Activated CD8-positive, alpha-beta memory T cell treated with anti-CD3 and anti-CD28 coated beads, Interleukin-2, amount 50 U/mL, for 48 hours (primary cell): Measurements from ENCODE around the gene TENM4.
"Not testable (repeated sequence)": the region's sequence is repeated elsewhere in the genome, so short reads cannot be mapped to it uniquely, and the experiment has no call there.

Experiments
- DNase-seq: peaks from one replicate; pipeline ENCODE4 v3.0.0-alpha.2; 2020

Gene TENM4

DNA sequence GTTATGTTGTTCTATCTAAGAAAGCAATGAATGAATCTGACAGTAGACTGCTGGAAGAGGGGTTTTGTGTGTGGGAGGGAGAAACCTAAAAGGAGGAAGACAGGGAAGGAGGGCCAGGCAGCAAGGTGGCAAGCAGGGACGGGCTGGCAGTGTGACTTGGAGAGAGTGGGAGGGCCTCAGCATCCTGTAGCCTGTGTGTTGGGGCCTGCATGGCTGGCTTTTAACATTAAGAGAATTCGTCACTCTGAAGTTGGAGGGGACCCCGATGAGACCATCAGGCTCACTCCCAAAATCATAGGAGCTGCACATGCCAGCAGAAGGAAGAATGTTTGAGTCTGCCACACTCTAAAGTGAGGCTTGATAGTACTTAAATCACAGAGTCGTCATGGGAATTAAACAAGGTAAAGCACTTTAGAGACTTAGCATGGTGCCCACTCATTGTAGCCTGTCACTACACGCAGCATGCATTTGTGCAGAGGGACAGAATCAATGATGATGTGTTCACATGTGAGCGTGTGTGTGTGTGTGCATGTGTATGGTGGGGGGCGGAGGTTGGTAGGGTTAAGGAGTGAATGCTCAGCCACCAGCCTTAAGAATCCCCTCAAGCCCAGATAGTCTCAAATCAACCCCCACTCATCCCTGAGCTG is 199.5 kb downstream of the TENM4 start:
- DNase-seq, result no peak

DNA sequence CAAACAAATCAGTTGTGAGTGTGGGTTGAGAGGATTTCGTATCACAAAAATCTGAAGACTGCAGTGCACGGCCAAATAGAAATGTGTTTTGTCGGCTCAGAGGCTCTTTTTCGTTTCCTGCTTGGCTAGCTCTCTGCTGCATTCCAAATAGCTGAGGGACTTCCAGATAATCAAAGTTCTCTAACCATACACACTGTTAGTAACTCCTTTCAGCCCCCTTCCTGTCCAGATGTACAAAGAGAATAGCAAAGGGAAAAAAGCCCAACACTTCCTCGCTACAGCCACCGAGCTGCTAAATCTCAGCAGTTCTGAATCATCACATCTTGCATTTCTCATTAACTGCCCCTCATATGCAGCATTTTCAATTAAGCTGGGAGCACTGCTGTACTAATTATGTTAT is 203.1 kb downstream of the TENM4 start:
- no peak for DNase-seq

DNA sequence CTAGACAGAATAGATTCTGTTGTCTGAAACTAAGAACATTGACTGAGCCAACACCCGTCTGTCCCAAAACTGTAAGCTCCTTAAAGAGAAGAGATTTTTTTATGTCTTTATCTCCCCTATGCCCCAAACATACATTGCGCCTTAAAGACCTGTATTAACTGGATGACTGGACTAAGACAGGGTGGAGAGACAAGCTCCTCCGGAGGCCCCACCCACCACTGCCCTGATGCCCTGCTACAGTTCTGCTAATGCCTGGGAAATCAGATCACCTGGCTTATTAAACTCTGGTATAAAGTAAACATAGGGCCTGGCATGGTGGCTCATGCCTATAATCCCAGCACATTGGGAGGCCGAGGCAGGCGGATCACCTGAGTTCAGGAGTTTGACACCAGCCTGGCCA is 203.7 kb downstream of the TENM4 start:
- DNase-seq, result no peak

DNA sequence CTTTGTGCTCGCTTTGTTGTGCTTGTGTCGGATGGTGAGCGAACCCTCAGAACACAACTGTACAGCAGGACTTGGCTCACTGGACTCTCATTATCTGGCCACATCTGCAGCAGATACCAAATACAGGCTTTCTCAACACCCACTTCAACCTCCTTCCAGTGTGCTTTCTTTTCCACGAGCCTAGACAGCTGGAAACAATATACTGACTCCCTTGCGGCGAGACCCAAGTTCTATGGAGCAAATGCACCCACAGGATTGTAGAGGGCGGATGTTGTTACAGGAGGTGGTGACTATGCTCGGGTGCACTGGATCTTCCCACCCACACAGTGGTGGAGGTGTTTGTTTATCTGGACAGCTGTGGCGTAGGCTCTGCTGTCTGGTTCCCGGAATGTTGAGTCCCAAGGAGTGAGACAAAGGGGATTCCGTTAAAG is 204.3 kb downstream of the TENM4 start:
- DNase-seq, result no peak

DNA sequence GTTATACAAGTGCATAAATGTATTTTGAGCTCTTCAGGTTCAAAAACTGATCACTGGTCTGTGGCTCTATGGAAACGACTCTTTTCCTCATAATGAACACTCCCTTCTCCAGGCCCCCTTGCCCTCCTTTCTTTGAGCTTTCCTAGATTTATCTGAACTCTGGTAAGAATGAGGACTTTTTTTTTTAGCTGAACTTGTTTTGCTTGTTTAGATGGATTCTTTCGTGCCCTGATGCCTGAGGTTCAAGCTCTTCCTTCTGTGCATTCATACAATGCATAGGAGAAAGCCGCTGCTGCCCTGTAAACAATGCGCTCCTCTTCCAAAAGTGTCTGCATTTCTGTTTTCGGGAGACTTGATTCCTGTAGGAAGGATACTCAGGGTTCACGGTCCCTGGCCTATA is 205.1 kb downstream of the TENM4 start:
- DNase-seq, result no peak

DNA sequence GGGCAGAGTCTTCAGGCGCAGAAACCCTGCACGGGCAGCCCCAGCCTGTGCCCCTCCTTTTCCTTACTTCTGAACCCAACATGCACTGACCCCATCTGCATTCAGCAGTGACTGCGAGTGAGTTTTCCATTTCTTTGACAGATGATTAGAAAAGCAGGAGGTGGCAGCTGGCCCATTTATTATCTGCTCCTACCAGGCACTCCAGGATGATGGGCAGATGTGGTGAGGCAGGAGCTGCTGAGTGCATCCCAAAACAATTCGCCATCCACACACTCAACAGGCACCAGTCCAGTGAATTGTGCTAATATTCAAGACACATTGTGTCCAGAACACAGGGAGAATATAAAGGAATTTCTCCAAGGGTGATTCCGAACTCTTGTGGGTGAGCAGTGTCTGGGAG is 208.5 kb downstream of the TENM4 start:
- DNase-seq, result no peak

DNA sequence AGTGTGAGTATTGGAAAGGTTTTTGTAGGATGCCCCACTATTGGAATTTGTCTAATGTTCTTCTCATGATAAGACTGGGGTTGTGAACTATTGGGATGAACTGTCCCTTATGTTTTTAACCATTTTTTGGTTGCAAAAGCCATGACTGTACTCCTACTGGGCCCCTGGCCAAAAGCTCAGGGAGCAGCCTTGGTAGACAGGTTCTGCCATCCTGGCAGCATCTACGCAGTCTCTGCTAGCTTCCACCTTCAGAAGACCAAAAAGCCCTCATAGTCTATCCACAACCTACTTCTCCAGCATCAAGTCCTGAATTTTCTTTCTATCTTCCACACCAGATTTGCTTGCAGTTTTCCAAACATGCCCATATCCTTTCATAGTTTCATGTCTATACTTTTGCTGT is 211.8 kb downstream of the TENM4 start:
- DNase-seq, result no peak

DNA sequence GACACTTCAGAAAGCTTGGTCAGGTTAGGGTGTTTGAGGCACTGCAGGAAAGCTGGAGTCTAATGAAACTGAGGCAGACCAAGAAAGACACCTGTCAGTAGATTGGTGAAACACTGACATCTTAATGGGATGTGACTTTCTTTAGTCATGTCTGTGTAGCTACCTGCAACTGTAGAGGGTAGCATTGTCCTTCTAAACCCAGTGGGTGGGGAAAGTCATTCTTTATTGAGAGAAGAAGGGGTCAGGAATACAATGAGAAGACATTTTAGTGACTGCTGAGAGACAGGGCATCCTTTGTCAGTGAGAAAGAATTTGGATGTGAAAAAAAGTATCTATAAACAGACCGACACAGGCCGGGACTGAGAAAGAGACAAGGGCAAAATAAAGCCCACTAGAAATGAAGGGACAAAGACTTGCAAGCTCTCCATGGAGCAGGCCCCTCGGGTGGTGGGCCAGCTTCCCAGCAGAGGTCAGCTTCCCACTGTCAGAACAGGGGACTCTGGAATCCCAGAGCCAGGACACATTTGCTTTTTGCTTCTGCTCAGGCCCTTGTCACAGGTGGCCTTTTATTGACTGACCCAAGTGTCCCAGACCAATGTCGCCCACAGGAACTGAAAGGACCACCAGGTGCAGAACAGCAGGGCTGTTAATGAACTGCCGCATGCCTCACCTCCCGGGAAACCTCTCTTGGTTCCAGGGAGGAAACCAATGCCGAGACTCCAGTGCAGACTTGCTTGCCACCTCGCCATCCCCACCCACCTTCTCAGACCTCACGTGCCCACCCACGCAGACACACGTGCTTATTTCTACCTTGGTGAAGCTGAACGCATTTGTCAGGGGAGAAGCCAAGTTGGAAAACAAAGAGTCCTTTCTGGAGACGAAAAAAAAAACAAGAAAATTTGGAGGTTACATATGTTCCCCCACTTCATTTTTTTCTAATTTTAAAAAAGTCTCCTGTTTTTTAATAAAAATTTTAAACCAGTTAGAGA is 212.8 kb downstream of the TENM4 start:
- no peak for DNase-seq

DNA sequence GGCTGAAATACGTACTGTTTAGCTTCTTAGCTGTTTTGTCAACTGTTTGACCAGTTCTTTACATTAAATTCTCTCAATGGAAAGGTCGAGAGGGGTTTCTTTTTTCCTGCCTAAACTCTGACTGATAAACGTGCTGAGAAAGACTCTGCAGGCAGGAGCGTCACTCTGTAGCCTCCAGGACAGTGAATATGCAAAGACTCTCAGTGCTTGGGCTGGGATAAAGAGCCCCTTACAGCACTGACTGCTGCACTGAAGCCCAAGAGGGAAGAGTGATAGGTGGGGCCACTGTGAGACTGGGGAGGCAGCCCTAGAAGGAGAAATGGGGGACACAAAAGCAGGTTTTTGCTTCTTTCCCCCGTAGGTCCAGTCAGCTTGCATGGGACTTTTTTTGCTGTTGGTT is 213.5 kb downstream of the TENM4 start:
- DNase-seq, result no peak

DNA sequence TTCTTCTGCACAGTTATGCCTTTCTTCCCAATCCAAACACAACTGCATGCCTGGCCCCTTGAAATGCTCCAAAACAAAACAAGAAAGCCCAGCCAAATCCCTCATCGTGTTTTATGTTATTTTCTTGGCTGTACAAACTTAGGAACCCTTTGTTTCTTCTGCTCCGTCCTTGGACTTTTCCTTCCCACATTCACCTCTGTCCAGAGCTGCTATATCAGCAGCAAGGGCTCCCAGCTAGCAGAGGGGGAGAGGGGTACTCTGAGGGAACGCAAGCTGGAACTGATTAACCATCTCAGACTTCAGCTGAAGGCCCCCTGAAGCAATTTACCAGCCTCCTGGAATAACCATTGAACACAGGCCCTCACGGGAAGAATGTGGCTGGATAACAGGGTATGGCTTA is 214.7 kb downstream of the TENM4 start:
- DNase-seq, result no peak

DNA sequence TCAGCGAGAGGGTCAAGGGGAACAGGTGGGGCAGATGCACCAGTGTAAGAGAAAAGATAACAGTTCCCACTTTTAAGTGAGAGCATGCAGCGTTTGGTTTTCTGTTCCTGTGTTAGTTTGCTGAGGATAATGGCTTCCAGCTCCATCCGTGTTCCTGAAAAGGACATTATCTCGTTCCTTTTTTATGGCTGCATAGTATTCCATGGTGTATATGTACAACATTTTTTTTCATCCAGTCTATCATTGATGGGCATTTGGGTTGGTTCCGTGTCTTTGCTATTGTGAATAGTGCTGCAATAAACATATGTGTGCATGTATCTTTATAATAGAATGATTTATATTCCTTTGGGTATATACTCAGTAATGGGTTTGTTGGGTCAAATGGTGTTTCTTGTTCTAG is 218.7 kb downstream of the TENM4 start:
- not testable (repeated sequence) for DNase-seq

DNA sequence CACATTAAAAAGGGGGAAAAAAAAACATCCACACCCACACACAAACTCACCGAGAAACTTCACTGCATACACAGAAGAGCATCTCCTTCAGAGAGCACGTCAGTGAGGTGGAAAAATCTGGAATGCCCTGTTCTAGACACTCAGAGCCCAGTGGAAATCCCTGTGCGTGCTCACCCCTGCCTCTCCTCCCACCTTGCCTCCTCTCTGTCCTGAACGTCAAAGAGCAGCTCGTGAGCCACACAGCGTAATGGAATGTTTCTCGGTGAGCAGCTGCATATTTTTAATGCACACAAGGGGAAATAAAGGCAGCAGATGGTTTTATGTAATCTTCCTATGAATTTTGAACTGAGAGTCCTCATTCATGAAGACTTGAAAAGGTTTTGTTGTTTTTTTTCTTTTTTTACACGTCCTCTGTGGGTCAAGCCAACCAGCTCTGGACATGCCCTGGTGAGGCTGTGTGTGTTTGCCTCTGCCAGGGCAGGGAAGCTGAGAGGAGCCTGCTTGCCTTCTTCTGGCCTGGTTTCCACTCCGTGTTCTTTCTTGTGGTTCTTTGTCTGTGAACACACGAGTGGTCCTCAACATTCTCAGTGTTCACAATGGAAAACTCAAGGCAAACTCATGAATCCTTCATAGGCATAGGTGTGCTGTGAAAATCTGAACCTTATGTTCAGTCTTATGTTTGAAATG is 219.2 kb downstream of the TENM4 start:
- no peak for DNase-seq

DNA sequence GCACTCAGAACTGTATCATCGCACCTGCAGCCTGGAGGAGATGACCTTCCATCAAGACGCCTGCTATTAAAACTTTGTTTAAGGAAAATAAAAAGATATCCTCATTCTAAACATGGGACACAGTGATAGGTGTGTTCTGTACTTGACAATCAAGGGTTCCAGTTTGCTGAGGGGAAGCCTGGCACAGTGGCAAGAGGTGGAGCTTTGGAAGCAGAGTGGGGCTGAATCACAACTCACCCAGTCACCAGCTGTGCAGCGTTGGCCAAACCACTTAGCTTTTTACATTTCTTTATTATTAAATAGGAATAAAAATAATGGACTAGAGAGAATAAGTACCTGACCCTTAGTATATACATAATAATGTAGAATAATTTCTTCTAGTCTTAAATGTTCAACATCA is 220.7 kb downstream of the TENM4 start:
- DNase-seq, result no peak

DNA sequence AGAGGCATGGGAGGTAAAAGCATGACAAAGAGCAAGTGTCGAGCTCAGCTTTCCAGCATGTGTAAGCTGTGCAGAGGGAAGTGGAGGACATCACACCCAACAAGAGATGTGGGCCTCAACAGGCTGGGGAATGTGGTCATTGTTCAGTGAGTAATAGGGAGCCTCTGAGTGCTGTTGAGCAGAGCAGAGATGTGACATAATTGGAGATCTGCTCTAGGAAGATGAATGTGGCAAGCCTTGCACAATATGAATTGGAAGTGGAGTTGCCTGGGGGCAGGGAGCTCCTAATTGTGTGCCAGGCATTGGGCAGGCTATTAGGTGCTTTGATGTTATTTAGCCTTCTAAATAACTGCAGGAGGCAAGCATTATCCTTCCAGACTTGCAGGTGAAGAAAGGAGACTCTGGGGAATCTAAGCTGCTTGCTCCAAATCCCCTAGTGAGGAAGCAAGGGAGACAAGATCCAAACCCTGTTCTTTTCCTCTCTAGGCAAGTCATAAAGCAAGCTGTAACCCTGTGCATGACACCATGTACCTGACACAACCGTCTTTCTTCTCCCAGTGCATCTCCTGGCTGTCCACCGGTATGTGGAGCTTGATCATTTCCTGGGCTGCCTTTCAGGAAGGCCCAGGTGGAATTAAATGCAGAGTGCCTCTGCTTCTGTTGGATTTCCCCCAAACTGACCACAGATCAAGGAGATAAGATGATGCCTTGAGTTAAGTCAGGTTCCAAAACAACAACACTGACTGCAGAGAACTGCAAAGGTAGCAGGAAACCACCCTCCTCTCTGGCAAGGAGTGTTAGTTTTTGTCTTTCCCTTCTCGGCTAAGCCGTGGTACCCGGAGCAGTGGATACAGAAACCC is 221.4 kb downstream of the TENM4 start:
- DNase-seq, result no peak

DNA sequence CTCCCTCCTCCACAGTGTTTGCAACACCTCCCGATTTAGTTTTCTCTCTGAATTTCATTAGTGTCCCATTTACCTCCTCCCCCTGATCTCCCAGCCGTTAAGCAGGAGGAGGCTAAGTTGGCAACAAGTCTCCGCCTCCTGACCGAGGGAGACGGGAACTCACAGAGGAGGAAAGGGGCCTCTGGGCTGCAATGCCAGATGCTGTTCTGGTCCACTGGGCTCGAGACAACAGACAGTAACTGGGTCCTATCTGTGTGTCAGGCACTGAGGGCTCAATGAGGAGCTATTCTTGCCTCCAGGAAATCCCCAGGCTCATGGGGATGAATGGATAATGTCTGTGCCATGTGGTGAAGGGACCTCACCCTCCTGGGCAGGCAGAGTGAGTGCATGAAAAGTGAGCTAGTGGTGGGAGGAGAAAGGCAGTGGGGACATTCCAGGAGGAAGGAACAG is 228.1 kb downstream of the TENM4 start:
- DNase-seq, result no peak

DNA sequence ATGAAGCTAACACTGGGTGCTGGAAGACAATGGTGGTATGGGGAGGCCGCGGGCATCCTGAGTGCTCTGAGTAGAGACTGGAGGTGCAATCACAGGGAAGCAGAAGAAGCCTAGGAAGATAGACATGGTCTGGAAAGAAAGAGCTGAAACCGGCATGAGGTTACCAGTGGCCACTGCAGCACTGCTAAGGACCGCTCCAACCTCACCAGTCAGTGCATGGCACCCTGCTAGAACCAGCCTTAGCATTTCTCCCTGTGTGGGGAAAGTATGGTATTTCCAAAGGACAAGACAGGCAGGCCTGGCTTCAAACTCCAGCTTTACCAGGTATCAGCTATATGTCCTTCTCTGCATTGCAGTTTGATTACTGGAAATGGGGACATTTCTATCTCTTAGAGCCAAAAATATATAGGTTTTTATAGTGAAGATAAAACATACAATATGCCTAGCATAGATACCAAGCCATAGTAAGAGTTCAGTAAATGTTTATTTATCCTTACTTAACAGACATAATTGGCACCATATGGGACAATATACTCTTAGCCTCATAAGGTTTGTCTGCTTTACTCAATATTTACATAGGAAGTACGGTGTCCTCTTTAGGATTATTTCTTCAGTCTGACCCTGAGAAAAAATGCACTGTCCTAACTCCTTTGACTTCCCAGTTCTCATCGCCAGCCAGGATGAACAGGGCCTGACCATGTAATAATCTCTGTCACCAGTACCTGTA is 231.1 kb downstream of the TENM4 start:
- DNase-seq, result no peak

DNA sequence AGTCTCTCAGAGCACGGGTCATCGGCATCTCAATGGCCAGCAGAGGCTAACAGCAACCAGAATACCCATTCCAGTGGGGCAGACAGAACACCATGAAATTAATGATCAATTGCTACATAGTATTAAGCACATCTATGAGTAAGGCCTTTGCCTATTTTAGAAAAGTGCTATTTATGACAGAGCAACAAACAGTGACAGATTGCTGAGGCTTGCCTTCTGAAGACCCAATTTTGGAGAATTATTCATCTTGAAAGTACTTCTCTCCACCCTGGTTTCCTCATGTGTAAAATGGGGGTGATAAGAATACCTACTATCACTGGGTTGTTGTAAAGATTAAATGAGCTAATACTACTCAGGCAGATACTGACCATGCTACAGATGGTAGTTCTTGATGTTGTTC is 232.7 kb downstream of the TENM4 start:
- no peak for DNase-seq

DNA sequence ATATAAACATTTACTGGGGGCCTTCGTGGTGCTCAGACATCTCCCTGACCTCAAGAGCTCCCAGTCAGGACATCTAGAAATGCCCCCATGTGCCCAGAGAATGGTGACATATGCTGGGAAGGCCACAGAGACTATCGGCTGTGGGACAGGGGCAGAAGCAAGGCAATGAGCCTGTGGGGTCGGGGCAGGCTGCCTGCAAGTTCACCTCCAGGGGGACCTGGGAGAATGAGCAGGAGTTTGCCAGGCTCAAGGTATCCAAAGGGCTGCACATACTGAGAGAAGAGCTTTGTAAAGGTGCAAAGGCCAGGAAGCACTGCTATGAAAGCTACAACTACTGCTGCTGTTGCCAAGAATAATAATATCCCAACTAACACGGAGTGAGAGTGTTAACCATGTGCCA is 233.9 kb downstream of the TENM4 start:
- DNase-seq, result no peak

DNA sequence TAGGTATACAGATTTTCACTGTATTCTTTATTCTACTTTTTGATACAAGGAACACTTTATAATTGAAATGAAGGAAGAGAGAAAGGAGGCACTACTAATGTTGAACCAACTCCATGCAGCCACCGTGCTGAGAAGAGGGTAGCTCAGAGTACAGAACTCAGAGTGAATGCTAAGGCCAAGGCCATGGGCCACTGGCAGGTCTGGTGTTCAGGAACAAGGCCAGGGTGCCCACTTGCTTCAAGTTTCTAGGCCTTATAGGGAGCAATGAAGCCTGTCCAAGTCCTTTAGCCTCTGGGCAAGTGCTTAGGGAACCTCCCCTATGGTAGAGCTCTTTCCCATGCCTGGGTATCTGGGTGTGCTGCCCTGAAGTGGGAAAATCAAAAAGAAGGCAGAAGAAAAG is 235.0 kb downstream of the TENM4 start:
- DNase-seq, result no peak

DNA sequence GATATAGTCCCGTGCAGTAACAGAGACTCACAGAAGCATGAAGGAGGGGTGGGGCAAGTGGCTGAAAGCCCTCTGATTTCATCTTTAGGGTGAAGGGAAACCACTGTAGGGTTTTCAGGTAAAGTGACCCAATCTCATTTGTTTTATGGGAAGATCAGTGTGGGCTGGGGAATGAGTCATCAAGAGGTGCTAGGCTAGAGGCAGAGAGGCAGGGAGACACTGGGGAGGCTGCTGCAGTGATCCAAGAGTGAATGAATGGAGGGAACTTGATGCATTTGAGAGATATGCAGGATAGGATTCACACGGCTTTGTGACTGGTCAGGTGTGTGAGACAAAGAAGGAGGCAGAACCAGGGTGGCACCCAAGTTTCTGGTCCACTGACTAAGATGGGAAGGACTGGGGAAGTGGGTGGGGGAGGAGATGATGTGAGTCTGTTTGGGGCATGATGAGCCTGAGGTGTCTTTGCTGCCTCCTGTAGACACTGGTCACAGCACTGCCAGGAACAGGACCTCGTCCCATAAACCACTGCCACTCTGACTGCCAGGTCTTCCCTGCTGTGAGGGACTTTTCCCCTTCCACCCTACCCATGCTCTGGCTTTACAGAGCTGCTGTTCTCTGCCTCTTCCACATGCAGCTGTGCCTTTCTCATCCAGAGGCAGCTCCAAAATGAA is 239.0 kb downstream of the TENM4 start:
- no peak for DNase-seq

DNA sequence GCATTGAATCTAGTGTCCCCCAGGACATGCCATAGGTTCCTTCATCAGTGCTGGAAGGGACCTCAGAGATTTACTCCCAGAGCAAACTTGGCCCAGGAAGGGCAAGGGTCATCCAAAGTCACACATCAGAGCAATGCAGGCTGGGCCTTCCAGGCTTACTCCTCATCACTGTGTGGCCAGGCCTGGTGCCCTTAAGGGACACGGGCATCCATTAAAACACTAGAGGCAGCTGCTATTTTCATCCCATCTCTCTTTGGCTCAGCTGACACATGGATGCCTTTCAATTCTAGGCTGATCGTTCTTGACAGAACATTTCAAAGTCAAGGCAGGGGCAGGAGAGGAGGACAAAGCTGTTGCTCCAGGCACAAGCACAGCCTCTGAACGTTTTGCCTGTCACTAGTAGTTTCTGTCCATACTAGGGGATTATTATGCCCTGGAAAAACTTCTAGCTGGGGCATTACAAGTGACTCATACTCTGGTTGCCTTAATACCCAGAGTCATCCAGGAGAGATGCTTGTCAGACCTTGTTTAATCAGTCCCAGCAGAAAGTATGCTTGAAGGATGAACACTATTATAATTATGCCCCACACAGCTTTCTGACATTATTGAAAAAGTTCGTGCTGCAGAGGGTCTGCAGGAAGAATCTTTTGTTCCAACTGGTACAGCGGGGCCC is 240.3 kb downstream of the TENM4 start:
- no peak for DNase-seq
